ENCODE data around the gene EIF2S1. TPM values are rescaled to one million over a fixed set of nuclear protein-coding genes. Genes with fewer than 3 reads are reported as not detected.

The EIF2S1 gene
- total RNA-seq, 6 experiments from 2014 or later, result 163 to 218 (median 178) TPM

DNA sequence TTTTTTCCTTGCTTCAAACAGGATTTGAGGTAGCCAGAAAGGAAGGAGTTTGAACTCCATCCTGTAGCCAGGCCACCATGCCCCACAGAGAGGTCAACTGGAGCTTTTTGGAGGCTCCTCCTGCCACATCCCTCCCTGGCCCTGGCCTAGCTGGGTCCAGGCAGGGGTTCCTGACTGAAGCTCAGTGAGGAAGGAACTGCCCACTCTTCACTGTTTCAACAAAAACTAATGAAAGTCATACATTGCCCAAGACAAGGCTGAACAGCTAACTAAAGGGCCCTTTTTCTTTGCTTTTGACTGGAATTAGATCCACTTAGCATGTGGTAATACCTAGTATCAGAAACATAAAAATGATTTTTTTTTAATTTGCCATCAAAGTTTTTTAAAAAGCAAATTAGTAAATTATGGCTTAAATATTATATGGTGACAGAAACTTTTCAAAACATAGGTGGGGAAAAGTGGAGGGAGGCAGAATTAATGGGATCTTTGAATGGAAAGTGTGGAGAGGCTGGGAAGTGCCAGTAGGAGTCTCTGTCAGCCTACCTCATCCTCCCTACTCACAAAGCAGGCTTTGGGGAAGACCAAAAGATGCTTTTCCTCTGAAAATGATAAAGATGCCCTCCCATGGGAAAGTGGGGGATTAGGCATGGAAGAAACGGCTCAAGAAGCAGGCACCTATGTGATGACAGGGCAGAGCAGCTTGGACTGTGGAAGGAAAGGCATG, 29.8 kb downstream of the EIF2S1 start:
- Mint-ChIP-seq H3K9me3 (no peaks in the 10 kb centered on the region), H3K27ac (no peak overlapping the region), H3K4me1 (ENCODE audit: low read depth) (peaks cover 27% of the 10 kb centered on the region), H3K27me3 (ENCODE audit: insufficient read depth) (peaks cover 3% of the 10 kb centered on the region), H3K4me3 (no peak overlapping the region), H3K36me3 (ENCODE audit: low read depth) (peaks cover 9% of the 10 kb centered on the region; the same call in 1 of the 2 replicates)
- no peak for DNase-seq
- TF ChIP-seq, protein P1, sequence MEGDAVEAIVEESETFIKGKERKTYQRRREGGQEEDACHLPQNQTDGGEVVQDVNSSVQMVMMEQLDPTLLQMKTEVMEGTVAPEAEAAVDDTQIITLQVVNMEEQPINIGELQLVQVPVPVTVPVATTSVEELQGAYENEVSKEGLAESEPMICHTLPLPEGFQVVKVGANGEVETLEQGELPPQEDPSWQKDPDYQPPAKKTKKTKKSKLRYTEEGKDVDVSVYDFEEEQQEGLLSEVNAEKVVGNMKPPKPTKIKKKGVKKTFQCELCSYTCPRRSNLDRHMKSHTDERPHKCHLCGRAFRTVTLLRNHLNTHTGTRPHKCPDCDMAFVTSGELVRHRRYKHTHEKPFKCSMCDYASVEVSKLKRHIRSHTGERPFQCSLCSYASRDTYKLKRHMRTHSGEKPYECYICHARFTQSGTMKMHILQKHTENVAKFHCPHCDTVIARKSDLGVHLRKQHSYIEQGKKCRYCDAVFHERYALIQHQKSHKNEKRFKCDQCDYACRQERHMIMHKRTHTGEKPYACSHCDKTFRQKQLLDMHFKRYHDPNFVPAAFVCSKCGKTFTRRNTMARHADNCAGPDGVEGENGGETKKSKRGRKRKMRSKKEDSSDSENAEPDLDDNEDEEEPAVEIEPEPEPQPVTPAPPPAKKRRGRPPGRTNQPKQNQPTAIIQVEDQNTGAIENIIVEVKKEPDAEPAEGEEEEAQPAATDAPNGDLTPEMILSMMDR (IDR thresholded peaks at IDR 0.05), result no peak

DNA sequence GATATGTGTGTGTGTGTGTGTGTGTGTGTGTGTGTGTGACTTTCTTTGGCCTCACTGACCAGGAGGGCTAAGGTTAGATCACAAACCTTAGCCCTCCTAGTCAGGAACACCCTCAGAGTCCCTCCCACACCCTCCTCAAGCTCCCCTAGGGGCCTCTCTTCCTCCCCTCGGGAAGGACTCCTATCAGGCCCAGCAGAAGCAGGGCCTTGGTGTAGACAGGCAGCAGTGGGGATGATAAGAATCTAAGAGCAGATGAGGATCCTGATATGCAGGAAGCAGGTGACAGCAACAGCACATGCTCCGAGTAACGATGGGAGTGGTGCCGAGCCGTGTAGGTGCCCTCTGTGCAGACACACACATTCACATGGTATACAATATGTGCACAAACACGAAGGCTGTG, 31.1 kb downstream of the EIF2S1 start:
- H3K9me3 Mint-ChIP-seq, result no peaks in the 10 kb centered on the region
- H3K27ac Mint-ChIP-seq, result no peak overlapping the region
- DNase-seq, result no peak
- no peak overlapping the region for H3K4me3 Mint-ChIP-seq
- TF ChIP-seq, protein P1 (IDR thresholded peaks at IDR 0.05), result no peak
- peaks cover 4% of the 10 kb centered on the region; the same call in 1 of the 2 replicates for H3K36me3 Mint-ChIP-seq (ENCODE audit: low read depth)
- peaks cover 23% of the 10 kb centered on the region for H3K4me1 Mint-ChIP-seq (ENCODE audit: low read depth)
- H3K27me3 Mint-ChIP-seq (ENCODE audit: insufficient read depth), result peaks cover 3% of the 10 kb centered on the region

DNA sequence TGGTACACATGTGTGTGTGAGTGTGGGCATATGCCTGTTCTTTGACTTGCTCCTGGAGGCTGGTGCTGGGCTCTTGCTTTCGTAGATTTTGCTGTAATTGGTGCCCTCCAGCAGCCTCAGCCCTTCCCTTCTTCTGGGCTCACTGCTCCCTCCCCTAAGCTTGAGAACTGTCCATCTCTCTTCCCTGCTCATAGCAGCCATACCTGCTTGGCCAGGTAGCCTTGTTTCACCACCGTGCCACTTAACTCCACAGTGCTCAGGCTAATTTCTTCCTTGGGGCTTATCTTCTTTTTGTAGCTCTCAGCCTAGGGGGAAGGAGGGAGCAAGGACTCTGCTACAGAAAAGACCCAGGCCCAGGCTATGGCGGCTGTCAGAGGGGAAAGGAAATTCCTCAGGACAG, 32.0 kb downstream of the EIF2S1 start:
- Mint-ChIP-seq H3K27ac (no peak overlapping the region), H3K4me1 (ENCODE audit: low read depth) (peaks cover 22% of the 10 kb centered on the region), H3K4me3 (no peak overlapping the region), H3K9me3 (no peaks in the 10 kb centered on the region), H3K36me3 (ENCODE audit: low read depth) (peaks cover 4% of the 10 kb centered on the region; the same call in 1 of the 2 replicates), H3K27me3 (ENCODE audit: insufficient read depth) (peaks cover 3% of the 10 kb centered on the region)
- TF ChIP-seq, protein P1 (IDR thresholded peaks at IDR 0.05), result no peak
- DNase-seq, result no peak

DNA sequence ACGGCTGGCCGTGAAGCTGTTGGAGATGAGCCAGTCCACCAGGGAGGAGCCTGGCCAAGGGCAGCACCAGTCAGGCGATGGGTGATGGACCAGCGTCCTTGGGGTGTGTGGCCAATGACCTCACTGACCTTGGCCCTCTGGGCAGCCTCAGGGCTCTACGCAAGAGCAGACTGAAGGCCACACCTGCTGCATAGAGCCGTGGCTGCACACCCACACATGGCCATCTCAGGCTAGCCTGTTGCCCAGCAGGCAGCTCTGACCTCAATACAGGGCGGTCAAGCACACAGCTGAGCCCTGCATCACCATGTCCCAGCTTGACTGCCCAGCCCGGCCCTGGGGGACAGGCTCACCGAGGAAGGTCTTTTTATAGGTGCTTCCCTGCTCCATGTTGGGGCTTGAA, 32.7 kb downstream of the EIF2S1 start:
- Mint-ChIP-seq H3K27me3 (ENCODE audit: insufficient read depth) (peaks cover 3% of the 10 kb centered on the region), H3K9me3 (no peaks in the 10 kb centered on the region), H3K36me3 (ENCODE audit: low read depth) (peaks cover 4% of the 10 kb centered on the region; the same call in 1 of the 2 replicates), H3K4me1 (ENCODE audit: low read depth) (peaks cover 16% of the 10 kb centered on the region), H3K4me3 (no peak overlapping the region), H3K27ac (no peak overlapping the region)
- DNase-seq, result no peak
- TF ChIP-seq, protein P1 (IDR thresholded peaks at IDR 0.05), result no peak

DNA sequence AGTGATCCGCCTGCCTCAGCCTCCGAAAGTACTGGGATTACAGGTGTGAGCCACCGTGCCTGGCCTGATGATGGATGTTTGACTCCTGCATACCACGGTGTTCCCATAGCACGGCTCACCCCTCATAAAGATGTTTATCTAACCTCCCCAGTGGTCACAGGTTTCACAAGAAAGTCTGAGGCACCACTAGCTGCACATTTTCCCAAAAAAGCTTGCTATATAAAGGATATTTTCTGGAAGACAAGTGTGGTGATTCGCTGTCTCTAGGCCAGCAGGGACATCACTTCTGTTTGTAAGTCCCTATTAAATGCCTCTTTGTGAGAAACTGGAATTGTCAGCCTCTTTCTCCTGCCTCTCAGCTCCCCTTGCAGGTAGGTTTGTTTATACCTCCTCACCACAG, 33.6 kb downstream of the EIF2S1 start:
- TF ChIP-seq, protein P1 (IDR thresholded peaks at IDR 0.05), result no peak
- no peak overlapping the region for H3K4me3 Mint-ChIP-seq
- H3K36me3 Mint-ChIP-seq (ENCODE audit: low read depth), result peaks cover 4% of the 10 kb centered on the region; the same call in 1 of the 2 replicates
- no peak for DNase-seq
- H3K4me1 Mint-ChIP-seq (ENCODE audit: low read depth), result peaks cover 16% of the 10 kb centered on the region
- H3K27me3 Mint-ChIP-seq (ENCODE audit: insufficient read depth), result peaks cover 3% of the 10 kb centered on the region
- no peak overlapping the region for H3K27ac Mint-ChIP-seq
- no peaks in the 10 kb centered on the region for H3K9me3 Mint-ChIP-seq

All from HFFc6 (cell line).